Measurements from ENCODE around the gene PHPT1. TPM values are rescaled to one million over a fixed set of nuclear protein-coding genes. Genes with fewer than 3 reads are reported as not detected.
"Not testable (repeated sequence)": the region's sequence is repeated elsewhere in the genome, so short reads cannot be mapped to it uniquely, and the experiment has no call there.

The PHPT1 gene
- polyA plus RNA-seq, 1 donor: 312 TPM

- not testable (repeated sequence) for H3K27ac ChIP-seq (ENCODE audit: low read length); H3K4me3 ChIP-seq (ENCODE audit: low read length); DNase-seq; H3K9me3 ChIP-seq (ENCODE audit: control insufficient read depth, low read depth, low read length); H3K27me3 ChIP-seq (ENCODE audit: control insufficient read depth, insufficient read depth, low read length)
- peaks cover 44% of the 10 kb centered on the region for H3K4me1 ChIP-seq (ENCODE audit: control insufficient read depth, insufficient read depth, low read length)
- no CpG with 5 or more reads among the region's 15 CpGs for WGBS (ENCODE audit: insufficient coverage, low lambda C conversion rate)
- H3K36me3 ChIP-seq (ENCODE audit: control insufficient read depth, insufficient read depth, low read length): peaks cover 52% of the 10 kb centered on the region
Observed at GRCh38 chr9:136837856-136838277, 11.3 kb upstream of the PHPT1 start.

- Histone ChIP-seq H3K36me3 (ENCODE audit: control insufficient read depth, insufficient read depth, low read length) (peaks cover 49% of the 10 kb centered on the region), H3K27me3 (ENCODE audit: control insufficient read depth, insufficient read depth, low read length) (peaks cover 5% of the 10 kb centered on the region), H3K4me3 (ENCODE audit: low read length) (no peak overlapping the region), H3K4me1 (ENCODE audit: control insufficient read depth, insufficient read depth, low read length) (peaks cover 50% of the 10 kb centered on the region), H3K27ac (ENCODE audit: low read length) (no peak overlapping the region), H3K9me3 (ENCODE audit: control insufficient read depth, low read depth, low read length) (no peaks in the 10 kb centered on the region)
- WGBS (ENCODE audit: insufficient coverage, low lambda C conversion rate): no CpG with 5 or more reads among the region's 29 CpGs
- DNase-seq: no peak
Observed at GRCh38 chr9:136838314-136839228, 10.6 kb upstream of the PHPT1 start.

GRCh38 chr9:136839229-136840139 lies 9.7 kb upstream of the PHPT1 start:
- DNase-seq: peak in 1 of 2 donors; percentile 28
- Histone ChIP-seq H3K9me3 (ENCODE audit: control insufficient read depth, low read depth, low read length) (peaks cover 3% of the 10 kb centered on the region), H3K4me1 (ENCODE audit: control insufficient read depth, insufficient read depth, low read length) (peaks cover 55% of the 10 kb centered on the region), H3K27me3 (ENCODE audit: control insufficient read depth, insufficient read depth, low read length) (peaks cover 13% of the 10 kb centered on the region), H3K36me3 (ENCODE audit: control insufficient read depth, insufficient read depth, low read length) (peaks cover 44% of the 10 kb centered on the region), H3K4me3 (ENCODE audit: low read length) (no peak overlapping the region), H3K27ac (ENCODE audit: low read length) (peak overlapping the region; percentile 86)
- no CpG with 5 or more reads among the region's 36 CpGs for WGBS (ENCODE audit: insufficient coverage, low lambda C conversion rate)

- no CpG with 5 or more reads among the region's 32 CpGs for WGBS (ENCODE audit: insufficient coverage, low lambda C conversion rate)
- peaks cover 17% of the 10 kb centered on the region for H3K27me3 ChIP-seq (ENCODE audit: control insufficient read depth, insufficient read depth, low read length)
- peak overlapping the region; percentile 86 for H3K27ac ChIP-seq (ENCODE audit: low read length)
- peaks cover 57% of the 10 kb centered on the region for H3K4me1 ChIP-seq (ENCODE audit: control insufficient read depth, insufficient read depth, low read length)
- peaks cover 8% of the 10 kb centered on the region for H3K9me3 ChIP-seq (ENCODE audit: control insufficient read depth, low read depth, low read length)
- no peak overlapping the region for H3K4me3 ChIP-seq (ENCODE audit: low read length)
- DNase-seq: peak in 1 of 2 donors; percentile 62
- peaks cover 41% of the 10 kb centered on the region for H3K36me3 ChIP-seq (ENCODE audit: control insufficient read depth, insufficient read depth, low read length)
Observed at GRCh38 chr9:136840140-136840876, 8.9 kb upstream of the PHPT1 start.

GRCh38 chr9:136840877-136841645 lies 8.1 kb upstream of the PHPT1 start:
- peaks cover 57% of the 10 kb centered on the region for H3K4me1 ChIP-seq (ENCODE audit: control insufficient read depth, insufficient read depth, low read length)
- H3K36me3 ChIP-seq (ENCODE audit: control insufficient read depth, insufficient read depth, low read length): peaks cover 35% of the 10 kb centered on the region
- H3K27me3 ChIP-seq (ENCODE audit: control insufficient read depth, insufficient read depth, low read length): peaks cover 25% of the 10 kb centered on the region
- peak overlapping the region; percentile 86 for H3K27ac ChIP-seq (ENCODE audit: low read length)
- DNase-seq: peak; percentile 96 to 97
- H3K9me3 ChIP-seq (ENCODE audit: control insufficient read depth, low read depth, low read length): peaks cover 15% of the 10 kb centered on the region
- H3K4me3 ChIP-seq (ENCODE audit: low read length): no peak overlapping the region
- no CpG with 5 or more reads among the region's 28 CpGs for WGBS (ENCODE audit: insufficient coverage, low lambda C conversion rate)

GRCh38 chr9:136841646-136842379 lies 7.4 kb upstream of the PHPT1 start:
- Histone ChIP-seq H3K36me3 (ENCODE audit: control insufficient read depth, insufficient read depth, low read length) (peaks cover 28% of the 10 kb centered on the region), H3K9me3 (ENCODE audit: control insufficient read depth, low read depth, low read length) (peaks cover 22% of the 10 kb centered on the region), H3K4me3 (ENCODE audit: low read length) (peak overlapping the region; percentile 46), H3K27me3 (ENCODE audit: control insufficient read depth, insufficient read depth, low read length) (peaks cover 30% of the 10 kb centered on the region), H3K27ac (ENCODE audit: low read length) (peak overlapping the region; percentile 86), H3K4me1 (ENCODE audit: control insufficient read depth, insufficient read depth, low read length) (peaks cover 59% of the 10 kb centered on the region)
- DNase-seq: not testable (repeated sequence)
- no CpG with 5 or more reads among the region's 16 CpGs for WGBS (ENCODE audit: insufficient coverage, low lambda C conversion rate)

DNA sequence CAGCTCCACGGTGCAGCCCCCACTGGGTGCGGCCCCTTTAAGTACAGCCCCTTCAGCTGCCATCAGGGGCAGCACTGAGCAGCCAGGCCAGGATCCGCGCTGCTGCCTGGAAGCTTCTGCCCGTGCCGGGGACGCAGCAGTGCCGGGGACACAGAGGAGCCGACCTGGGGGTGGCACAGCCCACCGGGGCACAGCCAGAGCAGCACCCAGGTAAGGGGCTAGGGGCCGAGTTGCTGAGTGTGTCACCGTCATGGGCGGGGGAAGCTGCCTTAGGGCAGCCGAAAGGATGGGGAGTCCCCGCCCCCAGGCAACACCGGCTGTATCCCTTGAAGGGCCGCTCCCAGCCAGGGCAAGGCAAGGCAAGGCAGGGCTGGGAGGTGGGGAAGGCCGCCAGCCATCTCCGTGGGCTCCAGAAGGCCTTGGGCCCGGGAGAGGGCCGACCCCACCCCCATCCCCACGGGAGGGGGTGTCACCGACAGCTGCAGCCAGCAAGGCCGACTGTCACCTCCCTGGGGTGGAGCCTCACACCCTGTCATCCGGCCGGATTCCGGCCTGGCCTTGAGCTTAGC lies 6.7 kb upstream of the PHPT1 start, which contains the start of gene AJM1:
Gene AJM1, plus strand, starts transcription at position 99 of the 569 bp plus-strand sequence. CDS start 1,937 bp downstream, outside the sequence.
- peak; percentile 77 to 83 for DNase-seq
- WGBS (ENCODE audit: insufficient coverage, low lambda C conversion rate): no CpG with 5 or more reads among the region's 27 CpGs
- Histone ChIP-seq H3K9me3 (ENCODE audit: control insufficient read depth, low read depth, low read length) (peaks cover 27% of the 10 kb centered on the region), H3K27ac (ENCODE audit: low read length) (peak within 1 kb of the TSS; percentile 86), H3K27me3 (ENCODE audit: control insufficient read depth, insufficient read depth, low read length) (peaks cover 34% of the 10 kb centered on the region), H3K4me3 (ENCODE audit: low read length) (peak within 1 kb of the TSS; percentile 46), H3K36me3 (ENCODE audit: control insufficient read depth, insufficient read depth, low read length) (peaks cover 25% of the 10 kb centered on the region), H3K4me1 (ENCODE audit: control insufficient read depth, insufficient read depth, low read length) (peaks cover 62% of the 10 kb centered on the region)

DNA sequence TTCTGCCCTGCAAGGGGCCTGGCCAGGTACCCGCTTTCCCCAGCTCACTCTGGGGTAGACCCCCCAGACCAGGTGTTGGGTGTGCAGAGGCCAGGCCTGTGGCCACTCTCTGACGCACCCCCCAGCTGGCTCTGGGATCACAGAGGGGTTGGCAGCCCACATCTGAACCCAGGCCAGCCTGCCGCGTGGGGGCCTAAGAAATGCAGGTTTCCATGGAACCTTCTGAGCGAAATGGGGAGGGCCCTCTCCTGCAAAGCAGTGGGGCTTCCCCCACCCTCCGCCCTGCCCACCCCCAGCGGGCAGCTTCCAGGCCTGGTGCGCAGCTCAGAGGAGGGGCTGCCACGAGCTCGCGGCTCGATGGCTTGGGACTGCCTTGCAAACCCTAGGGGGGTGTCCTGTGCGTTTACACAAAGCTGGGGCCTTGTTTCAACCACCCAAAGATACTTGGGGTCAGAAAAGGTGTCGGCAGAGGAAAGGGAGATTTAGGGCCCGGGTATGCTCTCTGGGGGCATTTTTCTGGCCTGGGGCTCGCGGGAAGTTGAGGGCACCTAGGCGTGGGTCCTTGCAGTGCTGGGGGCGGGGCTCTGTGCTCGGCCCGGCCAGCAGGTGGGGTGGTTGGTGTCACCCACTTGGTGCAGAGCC lies 5.9 kb upstream of the PHPT1 start:
- peaks cover 32% of the 10 kb centered on the region for H3K9me3 ChIP-seq (ENCODE audit: control insufficient read depth, low read depth, low read length)
- not testable (repeated sequence) for DNase-seq; H3K4me3 ChIP-seq (ENCODE audit: low read length)
- no CpG with 5 or more reads among the region's 21 CpGs for WGBS (ENCODE audit: insufficient coverage, low lambda C conversion rate)
- H3K27ac ChIP-seq (ENCODE audit: low read length): peak overlapping the region; percentile 4
- peaks cover 19% of the 10 kb centered on the region for H3K36me3 ChIP-seq (ENCODE audit: control insufficient read depth, insufficient read depth, low read length)
- peaks cover 40% of the 10 kb centered on the region for H3K27me3 ChIP-seq (ENCODE audit: control insufficient read depth, insufficient read depth, low read length)
- H3K4me1 ChIP-seq (ENCODE audit: control insufficient read depth, insufficient read depth, low read length): peaks cover 59% of the 10 kb centered on the region

Data from large intestine (tissue), 3 donors.